ENCODE data around the gene CHPF.

DNA sequence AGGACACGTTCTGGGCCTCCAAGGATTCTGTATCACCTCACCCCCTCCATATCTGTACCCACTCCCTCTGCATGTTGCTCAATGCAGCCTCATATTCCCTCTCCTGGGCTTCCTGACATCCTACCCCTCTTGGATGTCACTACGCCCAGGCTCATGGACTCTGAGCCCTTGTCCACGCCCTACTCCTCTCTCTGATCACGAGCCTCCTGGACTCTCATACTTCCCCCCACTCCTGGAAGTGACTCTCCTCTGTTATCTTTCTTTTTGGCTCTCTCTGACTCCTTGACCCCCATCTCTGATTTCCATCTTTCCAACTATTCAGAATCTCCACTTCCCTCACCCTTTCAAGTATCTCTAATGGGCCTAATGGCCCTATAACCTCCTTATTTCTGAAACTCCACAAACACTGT lies 2.3 kb upstream of the CHPF start:
- TF ChIP-seq, protein P1, sequence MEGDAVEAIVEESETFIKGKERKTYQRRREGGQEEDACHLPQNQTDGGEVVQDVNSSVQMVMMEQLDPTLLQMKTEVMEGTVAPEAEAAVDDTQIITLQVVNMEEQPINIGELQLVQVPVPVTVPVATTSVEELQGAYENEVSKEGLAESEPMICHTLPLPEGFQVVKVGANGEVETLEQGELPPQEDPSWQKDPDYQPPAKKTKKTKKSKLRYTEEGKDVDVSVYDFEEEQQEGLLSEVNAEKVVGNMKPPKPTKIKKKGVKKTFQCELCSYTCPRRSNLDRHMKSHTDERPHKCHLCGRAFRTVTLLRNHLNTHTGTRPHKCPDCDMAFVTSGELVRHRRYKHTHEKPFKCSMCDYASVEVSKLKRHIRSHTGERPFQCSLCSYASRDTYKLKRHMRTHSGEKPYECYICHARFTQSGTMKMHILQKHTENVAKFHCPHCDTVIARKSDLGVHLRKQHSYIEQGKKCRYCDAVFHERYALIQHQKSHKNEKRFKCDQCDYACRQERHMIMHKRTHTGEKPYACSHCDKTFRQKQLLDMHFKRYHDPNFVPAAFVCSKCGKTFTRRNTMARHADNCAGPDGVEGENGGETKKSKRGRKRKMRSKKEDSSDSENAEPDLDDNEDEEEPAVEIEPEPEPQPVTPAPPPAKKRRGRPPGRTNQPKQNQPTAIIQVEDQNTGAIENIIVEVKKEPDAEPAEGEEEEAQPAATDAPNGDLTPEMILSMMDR (conservative IDR thresholded peaks at IDR 0.05; ENCODE audit: low read depth, low read length), result no peak
- TF ChIP-seq EZH2 (IDR thresholded peaks at IDR 0.05; ENCODE audit: borderline replicate concordance, low read depth, low read length, poor library complexity, severe bottlenecking), result no peak

All from A673 (cell line).